Muscle layer of colon (tissue), 2 donors: Measurements from ENCODE around the gene TSPAN18.

Experiments
- H3K27ac ChIP-seq: one replicate; pipeline ENCODE4 v1.7.0; 2013; ENCODE audit warnings: low read depth, mild to moderate bottlenecking, low read length, moderate library complexity
- H3K27me3 ChIP-seq, 2 donors: one replicate each; pipeline ENCODE4 v1.7.0; 2013; ENCODE audit warnings: low read length in 2 of 2, mild to moderate bottlenecking in 2 of 2; ENCODE audit not compliant: insufficient read depth in 2 of 2, control insufficient read depth in 1 of 2
- H3K36me3 ChIP-seq: one replicate; pipeline ENCODE4 v1.7.0; 2013; ENCODE audit warnings: mild to moderate bottlenecking, low read length; ENCODE audit not compliant: insufficient read depth
- H3K4me1 ChIP-seq: one replicate; pipeline ENCODE4 v1.7.0; 2013; ENCODE audit warnings: mild to moderate bottlenecking, low read length; ENCODE audit not compliant: insufficient read depth
- H3K4me3 ChIP-seq, 2 donors: one replicate each; pipeline ENCODE4 v1.7.0; 2013; ENCODE audit warnings: low read length in 2 of 2, low read depth in 1 of 2, mild to moderate bottlenecking in 1 of 2, moderate library complexity in 1 of 2
- H3K9ac ChIP-seq: one replicate; pipeline ENCODE4 v1.7.0; 2013; ENCODE audit warnings: low read length
- H3K9me3 ChIP-seq: one replicate; pipeline ENCODE4 v1.7.0; 2013; ENCODE audit warnings: mild to moderate bottlenecking, low read length
- donor health status: abdominal sarcoma.
- donor health status: Adenocarcinoma of cecum.

The TSPAN18 gene

DNA sequence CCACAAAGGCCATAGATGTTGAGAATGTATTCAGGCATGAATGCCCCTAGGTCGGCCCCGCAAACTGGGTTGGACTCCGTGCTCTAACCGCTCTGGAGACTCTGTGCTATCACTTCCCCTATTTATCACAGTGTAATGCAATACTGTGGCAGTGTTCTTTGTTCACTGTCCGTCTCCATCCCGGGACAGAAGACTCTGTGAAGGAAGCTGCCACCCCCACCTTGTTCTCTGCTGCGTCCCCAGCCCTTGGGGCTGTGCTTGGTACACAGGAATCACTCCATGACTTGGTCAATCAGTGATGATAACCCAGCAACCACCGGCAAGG is 57.6 kb downstream of the TSPAN18 start:
- H3K36me3 ChIP-seq, result no peaks in the 10 kb centered on the region
- H3K9me3 ChIP-seq, result no peaks in the 10 kb centered on the region
- H3K9ac ChIP-seq, result no peak overlapping the region
- no peak overlapping the region for H3K27ac ChIP-seq
- H3K27me3 ChIP-seq, result no peaks in the 10 kb centered on the region
- H3K4me1 ChIP-seq, result peaks cover 67% of the 10 kb centered on the region
- no peak overlapping the region for H3K4me3 ChIP-seq

DNA sequence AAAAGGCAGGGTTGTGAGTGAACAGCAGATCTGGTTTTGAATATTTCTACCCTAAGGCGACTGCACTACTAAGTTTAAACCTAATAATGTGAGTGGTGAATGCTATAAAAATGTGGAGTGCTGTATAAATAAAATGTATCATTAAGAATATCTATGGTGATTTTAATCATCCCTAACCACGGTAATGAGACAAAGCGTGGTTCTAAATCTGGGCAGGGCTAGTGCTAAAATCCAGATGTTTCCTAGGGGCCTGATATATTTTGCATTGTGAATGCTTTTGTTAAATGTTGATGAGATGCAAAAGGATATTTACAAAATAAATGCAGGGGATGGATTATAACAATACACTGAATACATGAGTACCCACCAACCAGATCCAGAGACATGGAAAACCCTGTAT is 58.1 kb downstream of the TSPAN18 start:
- no peak overlapping the region for H3K27ac ChIP-seq
- no peaks in the 10 kb centered on the region for H3K27me3 ChIP-seq
- no peak overlapping the region for H3K4me3 ChIP-seq
- H3K9ac ChIP-seq, result no peak overlapping the region
- peaks cover 67% of the 10 kb centered on the region for H3K4me1 ChIP-seq
- no peaks in the 10 kb centered on the region for H3K9me3 ChIP-seq
- no peaks in the 10 kb centered on the region for H3K36me3 ChIP-seq

GRCh38 chr11:44785856-44786607 is 59.3 kb downstream of the TSPAN18 start:
- Histone ChIP-seq H3K36me3 (no peaks in the 10 kb centered on the region), H3K27ac (no peak overlapping the region), H3K9ac (no peak overlapping the region), H3K27me3 (no peaks in the 10 kb centered on the region), H3K9me3 (no peaks in the 10 kb centered on the region), H3K4me3 (no peak overlapping the region), H3K4me1 (peaks cover 57% of the 10 kb centered on the region)

DNA sequence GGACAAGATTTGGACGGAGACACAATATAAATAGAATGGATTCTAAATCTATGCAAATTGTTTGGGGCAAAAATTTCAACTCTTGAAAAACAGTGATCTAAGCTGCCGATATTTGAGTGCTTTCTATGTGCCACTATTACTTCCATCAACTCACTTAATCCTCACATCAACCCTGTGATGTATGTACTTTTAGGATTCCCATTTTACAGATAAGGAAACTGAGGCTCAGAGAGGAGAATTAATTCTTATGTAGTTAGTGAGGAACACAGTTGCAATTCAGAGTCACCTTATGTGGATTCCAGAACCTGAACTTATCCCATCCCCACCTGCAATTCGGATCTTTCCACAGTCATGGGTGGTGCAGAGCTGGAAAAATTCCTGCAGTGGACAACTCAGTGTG is 60.3 kb downstream of the TSPAN18 start:
- H3K4me3 ChIP-seq, result no peak overlapping the region
- no peak overlapping the region for H3K9ac ChIP-seq

GRCh38 chr11:44787981-44788380 is 61.2 kb downstream of the TSPAN18 start:
- H3K4me1 ChIP-seq, result peaks cover 55% of the 10 kb centered on the region

More for the DNA sequence above, 60.3 kb downstream of the TSPAN18 start:
- Histone ChIP-seq H3K27me3 (no peaks in the 10 kb centered on the region), H3K27ac (no peak overlapping the region), H3K9me3 (no peaks in the 10 kb centered on the region), H3K4me1 (peaks cover 51% of the 10 kb centered on the region), H3K36me3 (no peaks in the 10 kb centered on the region)

DNA sequence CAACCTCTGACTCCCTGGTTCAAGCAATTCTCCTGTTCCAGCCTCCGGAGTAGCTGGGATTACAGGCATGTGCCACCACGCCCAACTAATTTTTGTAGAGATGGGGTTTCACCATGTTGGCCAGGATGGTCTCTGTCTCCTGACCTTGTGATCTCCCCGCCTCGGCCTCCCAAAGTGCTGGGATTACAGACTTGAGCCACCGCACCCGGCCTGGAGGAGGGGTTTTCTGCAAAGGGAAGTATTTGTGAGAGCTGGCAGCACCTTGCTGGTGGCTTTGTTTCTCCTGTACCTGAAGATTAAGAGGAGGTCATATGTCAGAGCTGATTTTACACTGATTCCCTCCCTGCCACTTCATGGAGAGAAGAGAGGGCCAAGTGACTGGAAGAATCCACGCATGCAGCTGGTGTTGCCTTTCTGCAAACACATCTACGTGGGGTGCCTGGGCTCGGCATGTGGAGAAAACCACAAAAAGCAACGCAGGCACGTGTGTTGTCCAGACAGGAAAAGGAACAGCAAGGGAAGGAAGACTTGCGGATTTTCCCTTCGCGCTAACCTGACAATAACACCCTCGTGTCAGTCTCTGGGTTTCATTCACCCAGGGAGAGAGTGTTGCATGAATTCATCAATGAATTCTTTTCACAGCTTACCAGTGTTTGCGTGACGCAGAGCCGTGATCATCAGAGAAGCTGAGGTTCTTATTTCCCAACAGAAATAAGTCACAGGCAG is 61.9 kb downstream of the TSPAN18 start:
- Histone ChIP-seq H3K27me3 (no peaks in the 10 kb centered on the region), H3K4me3 (no peak overlapping the region), H3K27ac (no peak overlapping the region), H3K36me3 (no peaks in the 10 kb centered on the region), H3K9me3 (no peaks in the 10 kb centered on the region), H3K9ac (no peak overlapping the region), H3K4me1 (peaks cover 61% of the 10 kb centered on the region)

More at GRCh38 chr11:44787981-44788380, 61.2 kb downstream of the TSPAN18 start:
- no peak overlapping the region for H3K9ac ChIP-seq
- no peak overlapping the region for H3K4me3 ChIP-seq
- H3K27ac ChIP-seq, result no peak overlapping the region
- no peaks in the 10 kb centered on the region for H3K36me3 ChIP-seq
- no peaks in the 10 kb centered on the region for H3K27me3 ChIP-seq
- H3K9me3 ChIP-seq, result no peaks in the 10 kb centered on the region

DNA sequence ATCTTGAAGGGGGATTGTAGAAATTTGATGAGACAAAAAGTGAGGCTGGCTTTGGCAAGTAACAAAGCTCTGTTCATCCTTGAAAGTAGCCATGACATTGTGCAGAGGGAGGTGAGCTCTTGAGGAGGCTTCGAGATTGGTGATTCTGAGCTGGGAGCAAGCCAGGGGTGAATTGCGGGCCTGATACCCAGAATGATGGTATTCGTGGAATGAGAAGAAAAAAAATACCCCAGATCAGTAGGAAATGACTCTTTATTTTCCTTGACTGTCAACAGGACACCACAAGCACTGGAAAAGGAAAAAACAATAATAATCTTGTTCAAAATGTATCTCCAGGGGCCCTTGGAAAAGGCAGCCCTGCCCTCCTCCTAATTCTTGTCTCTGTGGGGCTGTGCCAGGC is 62.7 kb downstream of the TSPAN18 start:
- H3K9ac ChIP-seq, result no peak overlapping the region
- no peaks in the 10 kb centered on the region for H3K27me3 ChIP-seq
- no peaks in the 10 kb centered on the region for H3K9me3 ChIP-seq
- H3K36me3 ChIP-seq, result no peaks in the 10 kb centered on the region
- peaks cover 59% of the 10 kb centered on the region for H3K4me1 ChIP-seq
- no peak overlapping the region for H3K4me3 ChIP-seq
- H3K27ac ChIP-seq, result no peak overlapping the region

- Histone ChIP-seq H3K4me1 (peaks cover 52% of the 10 kb centered on the region), H3K27ac (no peak overlapping the region), H3K4me3 (no peak overlapping the region), H3K27me3 (no peaks in the 10 kb centered on the region), H3K36me3 (no peaks in the 10 kb centered on the region), H3K9me3 (no peaks in the 10 kb centered on the region), H3K9ac (no peak overlapping the region)
Observed at GRCh38 chr11:44790211-44790610, 63.4 kb downstream of the TSPAN18 start.

DNA sequence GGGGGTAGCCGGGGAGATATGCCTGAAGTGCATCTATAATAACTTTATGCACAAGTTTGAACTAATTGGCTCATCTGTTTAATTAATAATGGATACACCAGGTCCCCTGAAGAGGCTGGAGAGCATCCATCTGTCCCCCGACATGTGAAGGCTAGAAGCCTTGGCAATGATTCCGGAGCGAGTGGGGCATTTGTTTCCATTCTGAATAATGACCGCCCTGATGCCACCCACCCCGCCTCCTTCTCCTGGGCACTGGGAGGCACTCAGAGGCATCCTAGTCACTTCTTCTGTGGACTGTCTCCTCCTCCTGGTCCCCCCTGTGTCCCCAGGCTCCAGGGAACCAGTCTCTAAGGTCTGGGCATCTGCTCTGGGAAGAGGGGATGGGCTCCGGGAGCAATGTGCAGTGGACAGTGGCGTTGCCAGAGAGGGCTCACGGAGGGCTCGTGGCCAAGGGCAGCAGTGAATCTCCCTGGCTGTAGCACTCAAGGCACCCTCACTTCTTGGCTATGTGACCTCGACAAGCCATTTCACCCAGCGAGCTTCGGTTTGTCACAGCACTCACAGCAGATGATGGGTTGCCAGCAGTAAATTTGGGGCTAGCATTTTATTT is 64.7 kb downstream of the TSPAN18 start:
- H3K4me3 ChIP-seq, result no peak overlapping the region
- no peaks in the 10 kb centered on the region for H3K36me3 ChIP-seq
- no peaks in the 10 kb centered on the region for H3K9me3 ChIP-seq
- peaks cover 44% of the 10 kb centered on the region for H3K4me1 ChIP-seq
- H3K9ac ChIP-seq, result no peak overlapping the region
- H3K27me3 ChIP-seq, result no peaks in the 10 kb centered on the region
- no peak overlapping the region for H3K27ac ChIP-seq

DNA sequence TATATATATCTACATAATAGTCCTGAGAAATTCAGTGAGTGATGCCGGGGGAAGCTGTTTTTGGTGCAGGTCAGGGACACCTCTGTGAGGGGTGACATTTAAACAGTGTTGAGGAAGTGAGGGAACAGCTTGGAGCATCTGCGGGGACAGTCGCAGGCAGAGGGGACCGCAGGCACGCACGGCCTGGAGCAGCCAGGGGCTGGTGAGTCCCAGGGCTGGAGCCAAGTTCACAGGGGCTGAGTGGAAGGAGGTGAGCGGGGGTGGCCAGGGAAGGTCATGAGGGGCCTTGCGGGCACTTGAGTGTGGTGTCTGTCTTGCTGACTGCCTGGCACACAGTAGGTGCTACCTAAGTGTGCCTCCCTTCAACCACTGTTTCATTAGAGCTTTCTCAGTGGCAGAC is 65.4 kb downstream of the TSPAN18 start:
- Histone ChIP-seq H3K27me3 (no peaks in the 10 kb centered on the region), H3K27ac (no peak overlapping the region)

DNA sequence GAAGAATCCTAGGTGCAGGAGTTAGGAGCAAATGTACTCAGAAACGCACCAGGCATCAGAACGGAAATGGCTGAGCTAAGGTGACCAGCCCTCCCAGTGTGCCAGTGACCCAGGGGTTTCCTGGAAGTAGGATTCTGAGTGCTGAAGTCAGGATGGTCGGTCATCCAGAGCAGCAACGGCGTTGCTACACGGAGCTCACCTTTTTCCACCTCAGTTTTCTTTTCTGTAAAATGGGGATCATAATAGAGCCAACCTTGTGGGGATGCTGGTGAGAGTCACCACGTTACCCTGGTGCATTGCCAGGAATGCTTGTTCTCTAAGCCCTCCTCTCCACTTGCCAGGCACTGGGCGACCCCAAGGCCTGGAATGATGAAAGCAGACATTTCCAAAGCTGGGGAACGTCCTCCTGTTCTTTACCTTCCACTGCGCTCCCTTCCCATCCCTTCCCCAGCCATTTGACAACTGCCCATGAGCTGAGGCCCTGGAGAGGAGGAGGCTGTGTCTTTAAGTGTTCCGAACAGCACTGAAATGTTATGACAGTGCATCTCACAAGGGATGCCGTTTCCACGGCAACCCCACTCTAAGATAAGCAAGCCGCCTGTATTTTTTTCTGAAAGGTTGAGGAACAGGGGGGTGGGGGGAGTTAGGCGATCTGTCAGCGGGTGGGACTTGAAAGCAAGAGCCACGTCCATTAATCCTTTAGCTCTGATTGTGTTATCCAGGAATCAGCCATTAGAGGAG is 66.8 kb downstream of the TSPAN18 start:
- Histone ChIP-seq H3K27me3 (no peaks in the 10 kb centered on the region), H3K4me1 (peaks cover 34% of the 10 kb centered on the region), H3K36me3 (no peaks in the 10 kb centered on the region), H3K27ac (peak overlapping the region; percentile 37), H3K9ac (no peak overlapping the region), H3K4me3 (no peak overlapping the region), H3K9me3 (no peaks in the 10 kb centered on the region)

More for the DNA sequence above, 65.4 kb downstream of the TSPAN18 start:
- Histone ChIP-seq H3K9ac (no peak overlapping the region), H3K9me3 (no peaks in the 10 kb centered on the region), H3K36me3 (no peaks in the 10 kb centered on the region), H3K4me3 (no peak overlapping the region), H3K4me1 (peaks cover 38% of the 10 kb centered on the region)
